Measurements from ENCODE around the gene MOV10.

MOV10 gene

DNA sequence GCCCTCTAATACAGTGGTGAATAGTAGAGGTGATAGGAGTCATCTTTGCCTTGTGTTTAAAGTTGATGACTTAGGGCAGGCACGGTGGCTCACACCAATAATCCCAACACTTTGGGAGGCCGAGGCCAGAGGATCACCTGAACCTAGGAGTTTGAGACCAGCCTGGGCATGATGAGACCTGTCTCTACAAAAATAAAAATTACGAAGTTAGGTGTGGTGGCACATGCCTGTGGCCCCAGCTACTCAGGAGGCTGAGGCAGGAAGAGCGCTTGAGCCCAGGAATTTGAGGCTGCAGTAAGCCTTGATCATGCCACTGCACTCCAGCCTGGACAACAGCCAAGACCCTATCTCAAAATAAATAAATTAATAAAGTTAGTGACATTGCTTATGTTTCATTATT, 28.2 kb upstream of the MOV10 start:
- H3K9me3 Mint-ChIP-seq = no peaks in the 10 kb centered on the region
- ATAC-seq (ENCODE audit: low read depth) (no peak), DNase-seq (ENCODE audit: low spot score in 2 of 2) (no peak)
- peak overlapping the region; percentile 69 for H3K27ac Mint-ChIP-seq
- no peaks in the 10 kb centered on the region for H3K27me3 Mint-ChIP-seq
- H3K36me3 Mint-ChIP-seq = peaks cover 22% of the 10 kb centered on the region
- H3K4me1 Mint-ChIP-seq = peaks cover 17% of the 10 kb centered on the region
- no peak overlapping the region for H3K4me3 Mint-ChIP-seq

DNA sequence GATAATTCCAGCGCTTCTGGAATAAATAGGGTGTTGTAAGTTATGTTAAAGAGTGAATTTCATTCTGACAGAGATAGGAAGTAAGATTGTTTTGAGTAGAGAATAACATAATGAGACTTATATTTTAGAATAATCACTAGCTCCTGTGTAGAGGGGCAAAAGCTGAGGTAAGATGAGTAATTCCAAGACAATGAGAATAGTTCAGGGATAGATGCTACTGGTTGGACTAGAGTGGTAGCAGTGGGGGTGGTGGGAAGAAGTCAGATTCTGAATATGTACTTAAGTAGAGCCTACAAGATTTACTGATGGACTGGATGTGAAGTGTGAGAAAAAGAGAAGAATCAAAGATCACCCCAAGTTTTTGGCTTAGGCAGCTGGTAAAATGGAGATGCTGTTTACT, 23.3 kb upstream of the MOV10 start:
- Mint-ChIP-seq H3K36me3 (peaks cover 22% of the 10 kb centered on the region), H3K27ac (peak overlapping the region; percentile 43)
- no peak for ATAC-seq (ENCODE audit: low read depth)

DNA sequence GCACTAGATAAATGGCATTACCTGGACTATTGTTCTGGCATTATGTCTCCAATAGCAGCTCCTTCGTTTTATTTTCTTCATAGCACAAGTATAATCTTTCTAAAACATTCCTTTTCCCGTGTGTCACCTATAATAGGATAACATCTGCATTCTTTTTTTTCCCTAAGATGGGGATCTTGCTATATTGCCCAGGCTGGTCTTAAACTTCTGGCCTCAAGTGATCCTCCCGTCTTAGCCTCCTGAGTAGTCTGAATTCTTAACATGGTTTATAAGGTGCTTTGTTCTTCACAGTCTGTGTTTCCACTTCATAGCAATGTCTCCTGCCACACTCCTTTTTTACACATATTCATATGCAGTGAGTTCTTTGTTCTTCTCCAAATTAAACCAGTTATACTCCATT, 8.6 kb upstream of the MOV10 start:
- no peak for ATAC-seq (ENCODE audit: low read depth)
- H3K4me3 Mint-ChIP-seq = no peak overlapping the region
- peaks cover 8% of the 10 kb centered on the region for H3K4me1 Mint-ChIP-seq
- H3K27me3 Mint-ChIP-seq = no peaks in the 10 kb centered on the region
- no peaks in the 10 kb centered on the region for H3K9me3 Mint-ChIP-seq
- peaks cover 49% of the 10 kb centered on the region for H3K36me3 Mint-ChIP-seq
- DNase-seq (ENCODE audit: low spot score in 2 of 2) = no peak
- peak overlapping the region; percentile 15 for H3K27ac Mint-ChIP-seq

More for the DNA sequence above, 23.3 kb upstream of the MOV10 start:
- Mint-ChIP-seq H3K9me3 (no peaks in the 10 kb centered on the region), H3K4me3 (no peak overlapping the region), H3K27me3 (no peaks in the 10 kb centered on the region), H3K4me1 (peaks cover 7% of the 10 kb centered on the region)
- no peak for DNase-seq (ENCODE audit: low spot score in 2 of 2)

DNA sequence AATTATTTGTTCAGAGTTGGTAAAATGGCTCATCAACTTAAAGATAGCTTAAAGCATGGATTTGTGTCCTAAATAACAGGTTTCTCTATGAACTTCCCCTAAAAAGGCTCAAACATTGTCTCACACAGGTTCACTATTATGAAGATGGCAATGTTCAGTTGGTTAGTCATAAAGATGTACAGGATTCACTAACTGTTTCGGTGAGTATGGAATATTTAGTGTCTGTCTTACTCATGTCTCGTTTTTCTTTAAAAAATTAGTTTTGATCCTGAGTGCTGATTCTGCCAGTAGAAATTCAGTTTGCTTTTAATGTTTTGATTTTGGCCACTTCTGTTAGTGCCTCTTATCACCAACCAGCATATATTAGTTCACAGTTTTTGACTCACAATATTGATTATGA, 7.5 kb upstream of the MOV10 start:
- no peak for ATAC-seq (ENCODE audit: low read depth)
- Mint-ChIP-seq H3K27me3 (no peaks in the 10 kb centered on the region), H3K27ac (no peak overlapping the region)

DNA sequence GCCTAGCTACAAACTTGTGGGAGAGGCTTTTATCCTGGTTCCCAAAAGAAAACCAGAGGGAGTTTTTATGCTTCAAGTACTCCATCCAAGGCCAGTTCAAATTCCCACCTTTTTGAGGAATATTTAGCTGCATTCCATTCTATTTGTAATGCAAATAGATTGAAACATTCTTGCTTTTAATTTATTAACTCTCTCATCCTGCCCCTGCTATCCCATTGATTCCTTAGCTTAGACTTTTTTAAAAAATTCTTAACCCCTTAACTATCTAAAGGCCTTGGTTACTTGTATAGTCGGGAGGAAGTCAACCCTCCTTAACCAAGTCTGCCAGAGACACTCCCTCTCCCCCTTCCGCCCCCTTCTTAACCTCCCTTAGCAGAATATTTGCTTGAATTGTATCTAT, 2.5 kb upstream of the MOV10 start:
- H3K4me3 Mint-ChIP-seq = no peak overlapping the region
- H3K4me1 Mint-ChIP-seq = peaks cover 39% of the 10 kb centered on the region
- peaks cover 34% of the 10 kb centered on the region for H3K36me3 Mint-ChIP-seq
- H3K9me3 Mint-ChIP-seq = no peaks in the 10 kb centered on the region
- no peak for ATAC-seq (ENCODE audit: low read depth)
- H3K27ac Mint-ChIP-seq = peak overlapping the region; percentile 60
- DNase-seq (ENCODE audit: low spot score in 2 of 2) = no peak
- no peaks in the 10 kb centered on the region for H3K27me3 Mint-ChIP-seq

More for the DNA sequence above, 7.5 kb upstream of the MOV10 start:
- no peaks in the 10 kb centered on the region for H3K9me3 Mint-ChIP-seq
- peaks cover 15% of the 10 kb centered on the region for H3K4me1 Mint-ChIP-seq
- H3K4me3 Mint-ChIP-seq = no peak overlapping the region
- no peak for DNase-seq (ENCODE audit: low spot score in 2 of 2)
- H3K36me3 Mint-ChIP-seq = peaks cover 46% of the 10 kb centered on the region

- no peaks in the 10 kb centered on the region for H3K27me3 Mint-ChIP-seq
- H3K9me3 Mint-ChIP-seq = no peaks in the 10 kb centered on the region
- H3K4me3 Mint-ChIP-seq = peak overlapping the region; percentile 36
- H3K36me3 Mint-ChIP-seq = peaks cover 30% of the 10 kb centered on the region
- ATAC-seq (ENCODE audit: low read depth) = no peak
- no peak for DNase-seq (ENCODE audit: low spot score in 2 of 2)
- peaks cover 41% of the 10 kb centered on the region for H3K4me1 Mint-ChIP-seq
- H3K27ac Mint-ChIP-seq = peak overlapping the region; percentile 74
Observed at GRCh38 chr1:112672842-112673241, 1.6 kb upstream of the MOV10 start.

GRCh38 chr1:112673592-112674439, 643 bp upstream of the MOV10 start:
- Mint-ChIP-seq H3K36me3 (peaks cover 24% of the 10 kb centered on the region), H3K27me3 (no peaks in the 10 kb centered on the region), H3K27ac (peak overlapping the region; percentile 94), H3K4me3 (peak overlapping the region; percentile 100), H3K9me3 (no peaks in the 10 kb centered on the region), H3K4me1 (peaks cover 37% of the 10 kb centered on the region)
- DNase-seq (ENCODE audit: low spot score in 2 of 2) = peak in 1 of 2 donors; percentile 25
- peak; percentile 43 for ATAC-seq (ENCODE audit: low read depth)

DNA sequence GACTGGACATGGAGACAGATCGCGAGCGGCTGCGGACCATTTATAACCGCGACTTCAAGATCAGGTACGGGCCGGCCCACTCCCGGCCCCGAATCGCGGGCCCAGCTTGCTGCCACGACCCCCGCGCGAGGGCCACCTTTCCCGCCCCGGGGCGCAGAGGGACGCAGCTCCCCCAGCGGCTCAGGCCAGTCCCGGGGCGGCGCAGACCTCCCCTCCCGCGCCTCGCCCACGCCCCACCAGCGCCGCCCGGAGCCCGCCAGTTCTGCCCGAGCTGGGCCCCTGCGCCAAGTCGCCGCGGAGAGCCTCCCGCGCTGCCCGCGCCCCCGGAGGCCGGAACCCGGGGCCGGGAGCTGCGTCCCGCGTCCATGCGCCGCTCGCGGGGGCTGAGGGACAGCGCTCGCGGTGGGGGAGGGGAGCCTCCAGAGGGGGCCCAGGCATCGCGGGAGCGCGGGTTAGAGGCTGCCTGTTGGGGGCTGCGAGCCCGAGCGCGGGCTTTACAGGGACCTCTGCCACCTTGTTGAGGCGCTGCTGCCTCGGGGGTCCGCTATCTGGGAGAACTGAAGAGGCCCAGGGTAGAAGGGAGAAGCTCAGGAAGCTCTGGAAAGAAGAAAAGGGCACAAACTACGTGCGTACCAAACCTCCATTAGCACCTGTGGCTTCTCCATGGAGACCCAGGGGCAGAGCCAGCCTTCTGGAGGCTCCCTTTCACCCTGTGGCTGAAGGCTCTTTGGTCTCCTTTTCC, 698 bp downstream of the MOV10 start:
- H3K27ac Mint-ChIP-seq = peak overlapping the region; percentile 94
- DNase-seq (ENCODE audit: low spot score in 2 of 2) (peak; percentile 14 to 44), ATAC-seq (ENCODE audit: low read depth) (peak; percentile 32)
- H3K27me3 Mint-ChIP-seq = no peaks in the 10 kb centered on the region
- H3K4me3 Mint-ChIP-seq = peak overlapping the region; percentile 100
- H3K4me1 Mint-ChIP-seq = peaks cover 37% of the 10 kb centered on the region
- no peaks in the 10 kb centered on the region for H3K9me3 Mint-ChIP-seq
- H3K36me3 Mint-ChIP-seq = peaks cover 12% of the 10 kb centered on the region

DNA sequence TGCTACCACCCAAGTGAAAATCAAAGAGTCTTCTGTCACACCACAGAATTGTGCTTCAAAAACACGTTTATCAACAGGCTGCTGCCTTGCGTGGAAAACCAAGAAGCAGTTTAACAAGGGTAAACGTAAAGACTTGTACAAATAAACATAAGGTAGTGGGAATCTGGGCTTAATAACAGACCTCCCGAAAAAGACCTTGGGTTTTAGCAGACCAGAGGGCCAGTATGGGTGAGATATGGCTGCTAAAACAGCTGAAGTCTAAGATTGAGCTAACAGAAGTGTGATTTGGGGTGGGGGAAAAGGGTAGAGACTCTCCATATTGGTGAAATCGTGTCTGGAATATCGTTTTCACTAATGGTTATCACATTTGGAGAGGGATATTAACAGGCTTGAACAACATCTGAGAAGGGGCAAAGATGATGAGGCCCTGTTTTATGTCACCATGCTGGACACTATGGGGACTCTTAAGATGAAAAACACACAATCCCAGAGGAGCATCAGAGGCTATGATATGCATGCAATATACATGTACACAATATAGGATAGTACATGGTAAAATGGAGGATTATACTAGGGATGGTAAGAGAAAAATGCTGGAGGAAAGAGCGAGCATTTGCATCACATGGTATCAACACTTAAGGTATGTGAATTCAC, 1.4 kb downstream of the MOV10 start:
- no peaks in the 10 kb centered on the region for H3K27me3 Mint-ChIP-seq
- H3K9me3 Mint-ChIP-seq = no peaks in the 10 kb centered on the region
- ATAC-seq (ENCODE audit: low read depth) (no peak), DNase-seq (ENCODE audit: low spot score in 2 of 2) (no peak)
- H3K27ac Mint-ChIP-seq = no peak overlapping the region
- peaks cover 37% of the 10 kb centered on the region for H3K4me1 Mint-ChIP-seq
- peaks cover 6% of the 10 kb centered on the region for H3K36me3 Mint-ChIP-seq
- peak overlapping the region; percentile 73 for H3K4me3 Mint-ChIP-seq

GRCh38 chr1:112676543-112676942, 2.1 kb downstream of the MOV10 start:
- no peak overlapping the region for H3K4me3 Mint-ChIP-seq
- peak; percentile 66 for ATAC-seq (ENCODE audit: low read depth)
- no peaks in the 10 kb centered on the region for H3K9me3 Mint-ChIP-seq
- H3K4me1 Mint-ChIP-seq = peaks cover 31% of the 10 kb centered on the region
- peaks cover 4% of the 10 kb centered on the region for H3K36me3 Mint-ChIP-seq
- H3K27ac Mint-ChIP-seq = no peak overlapping the region
- peak in 1 of 2 donors; percentile 25 for DNase-seq (ENCODE audit: low spot score in 2 of 2)
- no peaks in the 10 kb centered on the region for H3K27me3 Mint-ChIP-seq

GRCh38 chr1:112677501-112677900, 3.0 kb downstream of the MOV10 start:
- H3K27me3 Mint-ChIP-seq = no peaks in the 10 kb centered on the region
- DNase-seq (ENCODE audit: low spot score in 2 of 2) (no peak), ATAC-seq (ENCODE audit: low read depth) (no peak)
- H3K4me1 Mint-ChIP-seq = peaks cover 30% of the 10 kb centered on the region
- H3K9me3 Mint-ChIP-seq = no peaks in the 10 kb centered on the region
- H3K27ac Mint-ChIP-seq = no peak overlapping the region
- no peak overlapping the region for H3K4me3 Mint-ChIP-seq
- H3K36me3 Mint-ChIP-seq = peaks cover 2% of the 10 kb centered on the region

DNA sequence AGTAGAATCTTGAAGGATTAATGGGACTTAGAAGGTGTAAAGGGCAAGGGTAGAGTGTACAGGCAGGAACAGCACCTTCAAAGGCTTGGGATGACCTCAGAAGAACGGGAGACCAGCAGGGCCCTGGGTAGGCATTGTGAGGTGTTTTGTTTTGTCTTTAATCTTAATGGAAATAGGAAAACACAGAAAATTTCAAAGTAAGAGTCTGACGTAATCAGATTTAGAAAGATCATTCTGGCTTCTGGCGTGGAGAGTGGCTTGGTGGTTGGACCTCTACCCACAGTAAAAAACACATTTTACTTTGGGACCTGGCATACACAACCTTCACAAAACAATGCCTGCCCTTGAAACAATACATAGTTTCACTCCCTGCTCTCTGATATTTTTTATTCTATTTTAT, 4.1 kb downstream of the MOV10 start:
- ATAC-seq (ENCODE audit: low read depth) (no peak), DNase-seq (ENCODE audit: low spot score in 2 of 2) (no peak)
- Mint-ChIP-seq H3K36me3 (peaks cover 2% of the 10 kb centered on the region), H3K4me3 (no peak overlapping the region), H3K27ac (no peak overlapping the region), H3K4me1 (peaks cover 23% of the 10 kb centered on the region), H3K9me3 (no peaks in the 10 kb centered on the region), H3K27me3 (no peaks in the 10 kb centered on the region)

- DNase-seq (ENCODE audit: low spot score in 2 of 2) (no peak), ATAC-seq (ENCODE audit: low read depth) (no peak)
- Mint-ChIP-seq H3K4me1 (peaks cover 8% of the 10 kb centered on the region), H3K27me3 (no peaks in the 10 kb centered on the region), H3K27ac (no peak overlapping the region), H3K36me3 (peaks cover 5% of the 10 kb centered on the region), H3K4me3 (no peak overlapping the region), H3K9me3 (no peaks in the 10 kb centered on the region)
Observed at GRCh38 chr1:112685913-112686312, 11.5 kb downstream of the MOV10 start.

DNA sequence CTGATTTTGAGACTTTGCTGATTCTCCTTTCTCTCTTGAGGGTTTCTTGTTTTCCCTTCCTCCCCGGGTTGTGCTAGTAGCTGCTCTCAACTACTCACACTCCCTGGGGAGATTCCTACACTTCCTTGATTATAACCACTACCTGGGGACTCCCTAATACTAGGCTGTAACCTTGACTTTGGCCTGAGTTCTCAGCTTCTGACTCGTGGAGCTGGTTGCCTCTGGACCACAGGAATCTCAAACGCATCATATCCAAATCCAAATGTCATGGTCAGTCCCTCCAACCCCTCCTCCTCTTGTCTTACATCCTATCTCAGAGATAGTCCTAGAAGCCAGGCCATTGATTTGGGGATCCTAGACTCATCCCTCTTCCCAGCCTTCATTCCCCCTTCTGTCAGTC, 12.0 kb downstream of the MOV10 start:
- ATAC-seq (ENCODE audit: low read depth) = no peak
- no peak overlapping the region for H3K27ac Mint-ChIP-seq
- no peaks in the 10 kb centered on the region for H3K27me3 Mint-ChIP-seq
- H3K36me3 Mint-ChIP-seq = peaks cover 5% of the 10 kb centered on the region
- no peak for DNase-seq (ENCODE audit: low spot score in 2 of 2)
- H3K4me3 Mint-ChIP-seq = no peak overlapping the region
- H3K9me3 Mint-ChIP-seq = no peaks in the 10 kb centered on the region
- H3K4me1 Mint-ChIP-seq = peaks cover 8% of the 10 kb centered on the region

Measured in memory B cell (primary cell).